Eye (tissue), 1 donor: ENCODE data around the gene MC5R.
A peak's percentile ranks its signal among the peaks of the same experiment; 100 is the strongest.

Source experiments
- DNase-seq: peaks from one replicate; pipeline ENCODE4 v3.0.0-alpha.2; 2015

The MC5R gene

GRCh38 chr18:13823707-13824395 is at the start of gene MC5R:
MC5R (plus strand) TSS chr18:13824149; CDS start chr18:13825766, 1,617 bp downstream.
- DNase-seq, result peak; percentile 84

GRCh38 chr18:13775058-13775457 is 48.9 kb upstream of the MC5R start:
- DNase-seq, result no peak

- DNase-seq, result no peak
Observed at GRCh38 chr18:13791181-13791580, 32.8 kb upstream of the MC5R start.

DNA sequence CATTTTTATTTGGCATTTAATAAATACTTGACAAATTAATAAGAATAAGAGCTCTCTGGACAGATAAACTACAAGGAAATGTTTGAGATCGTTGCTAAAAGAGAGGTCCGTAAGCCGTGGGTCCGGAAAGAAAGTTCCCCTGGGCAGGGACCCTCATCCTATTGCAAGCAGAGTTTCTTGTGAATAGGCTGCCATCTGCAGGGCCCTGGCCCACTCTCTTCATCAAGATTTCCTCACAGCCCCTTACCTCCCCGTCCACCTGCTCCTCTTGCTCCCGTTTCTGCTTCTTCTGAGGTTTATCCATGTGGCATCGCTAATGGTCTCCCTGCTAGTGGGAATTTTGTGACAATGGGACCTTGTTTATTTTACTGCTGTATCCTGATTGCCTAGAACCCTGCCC is 30.1 kb upstream of the MC5R start:
- DNase-seq, result no peak

- DNase-seq, result no peak
Observed at GRCh38 chr18:13796515-13796914, 27.4 kb upstream of the MC5R start.

DNA sequence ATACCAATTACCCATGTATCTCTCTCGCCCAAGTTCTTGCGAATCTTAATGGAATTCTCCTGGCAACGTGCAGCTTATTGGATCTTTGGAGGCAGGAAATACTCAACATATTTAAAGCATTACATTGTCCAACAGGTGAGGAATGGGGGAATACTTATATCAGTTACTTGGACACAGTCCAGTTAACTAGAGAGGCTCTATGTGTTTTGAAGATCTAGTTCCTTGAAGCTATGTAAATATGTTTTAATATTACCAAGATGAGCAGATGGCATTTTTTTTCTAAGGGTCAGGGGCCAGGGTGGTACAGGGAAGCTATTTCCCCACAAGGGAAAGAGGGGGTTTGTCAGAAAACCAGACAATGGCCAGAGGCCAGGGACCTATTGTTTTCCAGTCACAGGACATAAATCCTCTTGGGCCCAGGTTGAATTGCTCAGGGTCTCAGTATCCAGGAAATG is 26.8 kb upstream of the MC5R start:
- no peak for DNase-seq

DNA sequence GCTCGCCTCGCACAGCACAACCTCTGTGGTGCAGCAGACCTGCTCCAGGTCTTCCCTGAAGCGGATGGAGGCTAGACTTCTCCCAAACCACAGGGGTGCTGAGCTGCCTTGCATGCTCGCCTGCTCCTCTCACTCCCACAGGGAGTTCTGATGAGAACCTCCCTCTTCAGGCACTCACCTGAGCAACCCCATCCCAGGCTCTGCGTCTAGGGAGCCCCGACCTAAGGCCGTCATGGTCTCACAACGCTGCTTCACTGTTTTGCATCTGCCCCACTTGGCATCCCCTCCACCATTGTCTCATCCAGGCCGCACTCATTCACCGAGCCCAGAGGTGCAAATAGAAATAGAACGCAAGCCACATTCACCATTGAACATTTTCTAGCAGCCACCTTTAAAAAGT is 24.6 kb upstream of the MC5R start:
- no peak for DNase-seq

- peak; percentile 81 for DNase-seq
Observed at GRCh38 chr18:13800505-13801259, 23.3 kb upstream of the MC5R start.

- DNase-seq, result no peak
Observed at GRCh38 chr18:13801260-13801601, 22.7 kb upstream of the MC5R start.

- no peak for DNase-seq
Observed at GRCh38 chr18:13804305-13804704, 19.6 kb upstream of the MC5R start.

DNA sequence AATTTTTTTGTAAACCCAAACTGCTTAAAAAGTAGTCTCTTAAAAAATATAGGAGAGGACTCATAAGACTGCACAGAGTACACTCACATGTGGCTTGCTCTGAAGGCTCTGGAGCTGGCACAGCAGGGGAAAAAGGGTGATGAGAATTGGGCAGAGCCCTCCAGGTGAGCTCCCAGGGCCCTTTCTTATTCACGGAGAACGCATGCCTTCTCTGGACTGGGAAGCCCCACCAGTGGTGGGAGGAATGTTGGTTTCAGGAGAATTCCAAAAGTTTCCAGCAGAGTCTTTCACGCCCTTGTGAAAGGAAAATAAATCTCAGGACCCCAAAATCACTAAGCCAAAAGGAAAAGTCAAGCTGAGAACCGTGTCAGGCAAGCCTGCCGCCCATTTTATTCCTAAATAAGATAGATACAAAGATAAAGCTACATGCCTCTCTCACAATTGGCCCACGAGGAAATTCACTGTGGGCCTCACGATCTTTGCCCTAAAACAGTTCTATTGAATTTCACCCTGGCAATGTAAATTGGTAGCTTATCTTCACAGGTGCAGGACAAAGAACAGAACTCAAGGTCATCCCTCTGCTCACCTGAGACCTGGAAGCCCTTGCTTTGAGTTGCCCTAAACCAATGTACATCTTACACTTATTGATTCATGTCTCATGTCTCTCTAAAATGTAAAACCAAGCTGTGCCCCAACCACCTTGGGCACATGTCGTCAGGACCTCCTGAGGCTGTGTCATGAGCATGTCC is 15.5 kb upstream of the MC5R start:
- no peak for DNase-seq

- DNase-seq, result no peak
Observed at GRCh38 chr18:13809043-13809430, 14.9 kb upstream of the MC5R start.

GRCh38 chr18:13809531-13810255 is 14.3 kb upstream of the MC5R start:
- DNase-seq, result no peak

GRCh38 chr18:13810950-13811485 is 12.9 kb upstream of the MC5R start:
- DNase-seq, result no peak

DNA sequence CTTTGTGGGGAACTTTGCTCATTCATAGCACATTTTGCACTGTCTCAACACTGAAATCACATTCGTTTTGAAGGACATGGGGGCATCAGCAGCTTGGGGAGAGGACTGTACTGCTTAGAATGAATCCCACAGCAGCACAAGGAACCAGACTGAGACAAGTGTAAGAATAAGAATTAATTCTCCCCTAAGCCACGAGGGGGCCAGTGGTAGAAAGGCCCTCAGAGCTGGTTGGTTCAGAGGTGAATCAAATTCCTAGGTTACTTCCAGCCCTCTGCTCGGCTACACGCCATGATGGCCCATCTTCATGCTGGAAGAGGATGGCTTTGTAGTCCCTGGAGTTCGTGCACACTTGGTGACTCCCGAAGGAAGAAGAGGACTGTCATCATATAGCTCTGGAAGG is 12.0 kb upstream of the MC5R start:
- no peak for DNase-seq

- peak; percentile 92 for DNase-seq
Observed at GRCh38 chr18:13813271-13813849, 10.6 kb upstream of the MC5R start.

DNA sequence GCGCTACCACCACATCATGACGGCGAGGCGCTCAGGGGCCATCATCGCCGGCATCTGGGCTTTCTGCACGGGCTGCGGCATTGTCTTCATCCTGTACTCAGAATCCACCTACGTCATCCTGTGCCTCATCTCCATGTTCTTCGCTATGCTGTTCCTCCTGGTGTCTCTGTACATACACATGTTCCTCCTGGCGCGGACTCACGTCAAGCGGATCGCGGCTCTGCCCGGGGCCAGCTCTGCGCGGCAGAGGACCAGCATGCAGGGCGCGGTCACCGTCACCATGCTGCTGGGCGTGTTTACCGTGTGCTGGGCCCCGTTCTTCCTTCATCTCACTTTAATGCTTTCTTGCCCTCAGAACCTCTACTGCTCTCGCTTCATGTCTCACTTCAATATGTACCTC is 2.3 kb downstream of the MC5R start:
- DNase-seq, result no peak

- DNase-seq, result no peak
Observed at GRCh38 chr18:13831864-13832508, 8.0 kb downstream of the MC5R start.

GRCh38 chr18:13834496-13835015 is 10.6 kb downstream of the MC5R start:
- peak; percentile 67 for DNase-seq

DNA sequence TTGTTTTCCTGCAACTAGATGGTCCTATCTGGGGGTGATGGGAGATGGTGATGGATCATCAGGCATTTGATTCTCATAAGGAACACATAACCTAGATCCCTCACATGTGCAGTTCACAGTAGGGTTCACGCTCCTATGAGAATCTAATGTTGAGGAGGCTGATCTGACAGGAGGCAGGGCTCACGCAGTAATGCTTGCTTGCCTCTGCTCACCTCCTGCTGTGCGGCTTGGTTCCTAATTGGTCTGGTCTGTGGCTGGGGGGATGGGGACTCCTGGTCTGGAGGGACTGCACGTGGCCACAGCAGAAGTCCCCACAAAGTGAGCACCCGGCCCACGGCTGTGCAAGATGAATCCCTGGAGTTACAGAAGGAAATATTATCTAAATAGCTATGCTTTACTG is 11.3 kb downstream of the MC5R start:
- peak; percentile 89 for DNase-seq

DNA sequence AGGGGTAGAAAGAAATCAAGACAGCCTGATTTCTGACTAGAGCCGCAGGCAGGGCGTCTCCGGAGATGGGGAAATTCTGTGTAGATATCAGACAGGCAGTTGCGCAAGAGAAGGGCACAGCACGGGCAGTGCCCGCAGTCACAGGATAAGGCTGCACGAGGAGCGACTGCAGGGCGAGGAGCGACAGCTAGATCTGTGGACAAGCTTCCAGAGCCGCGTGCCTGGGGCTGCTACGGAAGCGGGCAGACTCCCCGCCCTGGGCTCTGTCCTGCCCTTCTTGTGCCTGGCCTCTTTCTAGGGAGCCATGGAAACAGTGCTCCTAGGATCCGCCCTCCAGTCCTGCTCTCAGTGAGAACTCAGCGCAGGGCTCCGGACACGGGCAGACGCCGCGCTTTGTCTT is 12.6 kb downstream of the MC5R start:
- DNase-seq, result no peak

- DNase-seq, result no peak
Observed at GRCh38 chr18:13849791-13850190, 25.8 kb downstream of the MC5R start.
